HG02885 (cell line): Measurements from ENCODE around the gene SIGLEC11.
"Not testable (repeated sequence)": the region's sequence is repeated elsewhere in the genome, so short reads cannot be mapped to it uniquely, and the experiment has no call there.

Experiments used
- ATAC-seq: cut with Tn5 transposase; IDR thresholded peaks from one replicate; pipeline ENCODE4 v1.9.1; 2021; ENCODE audit warnings: mild to moderate bottlenecking; ENCODE audit not compliant: unreplicated experiment, poor library complexity

Gene SIGLEC11

DNA sequence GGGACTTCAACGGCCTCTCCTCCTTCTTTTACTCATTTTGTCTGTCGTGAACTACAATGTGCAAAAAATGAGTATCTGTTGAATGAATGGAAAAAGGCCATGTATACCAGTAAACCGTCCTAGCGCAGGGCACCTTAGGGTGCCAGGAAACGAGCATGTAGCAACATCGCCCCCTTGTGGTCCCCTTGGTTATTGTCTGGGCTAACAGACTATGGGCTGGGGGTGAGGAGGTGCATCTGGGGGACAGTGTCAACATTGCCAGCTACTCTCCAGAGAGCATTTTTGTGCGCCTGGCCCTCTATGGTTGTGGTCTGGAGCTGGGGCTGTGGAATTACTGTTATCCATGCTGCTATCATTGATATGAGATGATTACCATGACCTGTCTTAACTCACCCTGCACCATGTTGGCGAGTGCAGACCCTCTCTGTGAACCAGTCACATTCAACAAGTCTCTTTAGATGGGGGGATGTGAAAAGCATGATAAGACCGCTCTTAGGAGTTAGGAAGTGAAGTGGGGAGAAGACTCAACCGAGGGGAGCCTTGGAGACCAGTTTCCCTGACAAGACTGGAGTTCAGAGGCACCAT is 22.8 kb upstream of the SIGLEC11 start:
- ATAC-seq = peak; percentile 37

DNA sequence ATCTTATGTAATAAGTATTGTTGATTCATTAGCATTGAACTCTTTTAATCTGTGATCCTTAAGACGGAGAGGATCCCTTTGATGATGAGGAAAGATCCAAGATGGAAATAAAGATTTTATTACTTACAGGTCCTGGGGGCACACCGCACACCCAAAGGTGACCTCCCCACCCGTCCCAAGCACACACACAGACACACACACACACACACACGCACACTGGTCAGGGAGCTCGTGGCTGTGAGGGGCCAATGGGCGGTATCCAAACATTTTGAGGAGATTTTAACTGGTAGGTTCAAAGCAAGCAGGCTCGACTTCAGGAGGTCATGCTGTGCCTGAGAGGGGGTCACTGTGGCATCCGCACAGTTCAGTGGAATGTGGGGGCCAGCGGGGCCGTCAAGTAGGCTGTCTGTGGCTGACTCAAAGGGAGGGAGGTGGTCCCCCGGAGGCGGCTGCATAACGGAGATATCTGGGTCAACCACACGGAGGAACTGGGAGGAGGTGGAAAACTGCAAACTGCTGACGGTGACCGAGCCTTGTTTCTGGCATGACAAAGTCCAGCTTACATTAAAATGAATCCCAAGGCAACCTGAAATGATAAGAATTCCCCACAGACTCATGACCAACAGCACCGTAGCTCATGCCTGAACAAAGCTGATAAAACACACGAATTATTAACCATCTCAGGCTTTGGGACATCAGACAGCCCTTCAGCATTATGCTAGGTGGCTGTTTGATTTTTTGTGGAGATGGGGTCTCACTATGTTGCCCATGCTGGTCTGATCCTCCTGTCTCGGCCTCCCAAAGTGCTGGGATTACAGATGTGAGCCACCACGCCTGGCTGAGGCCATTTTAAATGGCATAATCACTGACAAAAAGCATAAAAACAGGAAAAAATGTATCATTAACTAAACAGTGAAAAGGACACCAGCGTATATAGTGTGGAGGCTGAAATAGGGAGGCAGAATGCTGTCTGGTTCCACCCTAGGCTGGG is 20.9 kb upstream of the SIGLEC11 start:
- ATAC-seq = no peak

DNA sequence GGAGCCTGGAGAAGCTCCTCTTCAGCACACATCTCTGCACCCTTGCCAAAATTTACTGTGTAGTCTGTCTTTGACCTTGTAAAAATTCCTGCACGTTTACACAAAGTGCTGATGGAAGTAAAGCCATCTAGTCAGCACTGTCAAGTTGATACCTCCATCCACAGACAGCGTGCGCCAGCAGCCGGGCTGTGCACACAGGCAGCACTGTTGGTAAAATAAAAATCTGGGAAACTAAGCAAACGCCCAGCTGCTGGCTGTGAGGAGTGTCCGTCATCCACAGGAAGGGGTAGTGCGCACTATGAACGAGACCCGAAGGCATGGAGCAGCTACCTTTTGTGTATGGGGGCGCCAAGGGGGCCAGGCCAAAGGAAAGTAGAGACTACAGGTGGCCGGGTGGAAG is 17.4 kb upstream of the SIGLEC11 start:
- ATAC-seq = no peak

DNA sequence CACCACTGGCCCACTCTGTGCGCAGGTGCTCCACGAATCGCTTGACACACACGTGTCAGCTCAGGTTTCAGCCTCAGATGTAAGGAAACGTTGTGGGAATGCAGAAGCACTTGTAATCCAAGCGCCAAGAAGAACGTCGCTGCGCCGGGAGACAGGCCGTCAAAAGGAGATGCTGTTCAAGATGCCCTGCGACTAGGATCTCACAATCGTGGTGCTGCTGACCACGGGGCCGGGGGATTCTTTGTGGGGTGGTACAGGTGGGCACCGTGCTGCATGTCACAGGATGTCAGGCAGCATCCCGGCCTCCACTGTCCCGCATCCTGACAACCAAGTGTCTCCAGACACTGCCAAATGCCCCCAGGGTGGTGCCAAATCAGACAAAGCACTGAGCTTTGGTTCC is 16.9 kb upstream of the SIGLEC11 start:
- no peak for ATAC-seq

DNA sequence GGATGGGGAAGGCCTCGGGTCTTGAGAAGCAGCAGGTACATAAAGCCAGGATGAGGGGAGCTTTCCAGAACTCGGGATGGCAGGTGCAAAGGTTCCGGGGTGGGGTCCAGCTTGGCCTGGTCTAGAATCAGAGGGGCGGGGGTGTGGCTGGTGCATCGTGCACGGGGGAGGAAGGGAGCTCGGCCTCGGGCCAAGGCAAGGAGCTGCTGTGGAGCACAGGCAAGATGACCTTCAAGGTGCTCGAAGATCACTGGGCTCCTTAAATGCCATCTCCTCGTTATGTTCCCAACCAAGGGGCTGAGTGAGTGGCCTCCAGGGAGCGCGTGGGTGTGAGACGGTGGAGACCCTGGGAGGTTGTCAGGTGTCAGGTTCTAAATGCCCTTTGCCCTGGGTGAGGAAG is 16.1 kb upstream of the SIGLEC11 start:
- ATAC-seq = no peak

DNA sequence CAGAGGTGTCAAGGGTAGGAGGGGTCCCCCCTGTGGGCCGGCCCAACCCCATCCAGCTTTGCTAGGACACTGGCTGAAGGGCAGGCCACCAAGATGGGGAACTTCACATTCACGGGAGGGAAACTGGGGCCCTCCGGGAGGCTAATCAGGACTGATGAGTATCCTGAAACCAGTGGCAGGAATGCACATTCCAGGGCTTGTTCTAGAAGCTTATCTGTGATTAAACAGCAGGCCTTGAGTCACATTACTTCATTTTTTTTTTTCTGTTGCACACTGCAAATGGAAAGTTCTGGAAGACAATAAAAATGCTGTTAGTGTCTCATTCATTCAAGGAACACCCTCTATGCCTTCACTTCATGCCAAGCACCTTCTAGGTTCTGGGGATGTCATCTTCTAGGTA is 15.5 kb upstream of the SIGLEC11 start:
- no peak for ATAC-seq

DNA sequence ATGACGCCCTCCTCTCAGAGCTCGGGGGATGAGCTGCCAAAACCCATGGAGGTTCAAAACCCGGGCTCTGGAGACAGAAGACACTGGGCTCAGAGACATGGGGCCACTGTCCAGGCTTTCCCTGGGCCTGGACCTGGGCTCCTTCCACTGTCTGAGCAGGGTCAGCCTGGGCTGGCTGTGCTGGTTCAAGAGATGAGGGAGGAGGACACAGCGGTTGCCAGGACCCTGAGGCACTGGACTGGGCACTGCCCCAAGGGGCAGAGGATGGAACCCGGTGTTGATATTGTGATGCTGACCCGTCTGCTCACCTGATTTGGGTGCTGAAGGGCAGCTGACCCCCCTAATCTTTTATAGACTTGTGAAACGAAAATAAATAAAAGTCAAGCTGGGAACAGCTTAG is 14.1 kb upstream of the SIGLEC11 start:
- ATAC-seq = no peak

DNA sequence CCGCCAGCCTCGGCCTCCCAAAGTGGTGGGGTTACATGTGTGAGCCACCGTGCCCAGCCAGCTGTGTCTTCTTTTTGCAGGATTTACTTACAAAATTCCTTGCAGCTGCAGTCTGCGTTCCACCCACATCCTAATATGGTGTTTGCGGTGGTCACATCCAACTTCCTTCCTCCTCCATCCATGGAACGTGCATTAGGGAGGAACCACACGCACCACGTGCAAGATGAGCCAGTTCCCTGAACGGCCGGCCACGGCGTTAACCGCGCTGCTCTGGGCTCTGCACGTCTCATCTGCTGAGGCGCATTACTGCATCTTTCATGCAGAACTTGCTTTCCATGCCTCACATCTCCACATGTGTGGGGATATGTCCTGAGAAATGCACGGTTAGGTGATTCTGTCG is 13.0 kb upstream of the SIGLEC11 start:
- no peak for ATAC-seq

DNA sequence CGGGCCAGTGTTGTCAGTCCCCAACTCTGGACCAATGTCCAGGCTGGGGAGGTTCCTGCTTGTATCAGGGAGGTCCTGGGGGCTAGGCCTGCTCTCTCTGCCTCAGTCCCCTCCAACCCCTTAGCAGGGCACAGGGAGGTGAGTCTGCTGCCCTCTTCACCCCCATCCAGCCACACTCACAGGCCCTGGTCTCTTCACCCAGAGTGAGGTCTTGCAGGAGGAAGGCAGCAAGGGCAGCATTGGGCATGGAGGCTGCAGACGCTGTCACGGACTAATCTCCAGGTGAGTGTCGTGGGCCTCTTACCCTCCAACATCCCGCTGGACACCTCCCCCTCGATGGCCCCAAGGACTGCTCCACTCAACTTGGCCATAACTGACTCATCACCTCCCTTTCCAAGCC is 11.9 kb upstream of the SIGLEC11 start:
- ATAC-seq = no peak

DNA sequence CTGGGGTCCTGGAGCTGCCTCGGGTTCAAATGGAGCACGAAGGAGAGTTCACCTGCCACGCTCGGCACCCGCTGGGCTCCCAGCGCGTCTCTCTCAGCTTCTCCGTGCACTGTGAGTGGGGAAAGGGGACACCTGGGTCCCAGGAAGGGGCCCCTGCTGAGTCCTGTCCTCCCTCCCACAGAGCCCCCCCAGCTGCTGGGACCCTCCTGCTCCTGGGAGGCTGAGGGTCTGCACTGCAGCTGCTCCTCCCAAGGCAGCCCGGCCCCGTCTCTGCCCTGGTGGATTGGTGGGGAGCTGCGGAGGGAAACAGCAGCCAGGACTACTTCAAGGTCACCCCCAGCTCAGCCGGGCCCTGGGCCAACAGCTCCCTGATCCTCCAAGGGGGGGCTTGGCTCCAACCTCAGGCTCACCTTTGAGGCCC is 11.0 kb upstream of the SIGLEC11 start:
- no peak for ATAC-seq

DNA sequence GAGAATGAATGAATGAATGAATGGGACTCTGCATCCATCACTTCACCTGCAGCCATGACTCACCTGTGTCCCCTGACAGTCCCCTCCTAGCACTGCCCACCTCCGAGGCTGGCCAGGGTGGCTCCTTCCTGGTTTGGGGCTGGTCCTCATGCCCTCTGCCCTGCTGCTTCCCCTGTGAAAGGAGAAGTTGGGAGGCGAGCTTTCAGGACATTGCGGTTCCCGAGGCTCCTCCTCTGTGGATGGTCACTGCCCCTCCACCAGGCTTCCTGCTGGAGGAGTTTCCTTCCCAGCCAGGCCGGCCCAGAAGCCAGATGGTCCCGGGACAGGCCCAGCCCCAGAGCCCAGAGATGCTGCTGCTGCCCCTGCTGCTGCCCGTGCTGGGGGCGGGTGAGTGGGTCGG is 8.4 kb upstream of the SIGLEC11 start:
- ATAC-seq = not testable (repeated sequence)

DNA sequence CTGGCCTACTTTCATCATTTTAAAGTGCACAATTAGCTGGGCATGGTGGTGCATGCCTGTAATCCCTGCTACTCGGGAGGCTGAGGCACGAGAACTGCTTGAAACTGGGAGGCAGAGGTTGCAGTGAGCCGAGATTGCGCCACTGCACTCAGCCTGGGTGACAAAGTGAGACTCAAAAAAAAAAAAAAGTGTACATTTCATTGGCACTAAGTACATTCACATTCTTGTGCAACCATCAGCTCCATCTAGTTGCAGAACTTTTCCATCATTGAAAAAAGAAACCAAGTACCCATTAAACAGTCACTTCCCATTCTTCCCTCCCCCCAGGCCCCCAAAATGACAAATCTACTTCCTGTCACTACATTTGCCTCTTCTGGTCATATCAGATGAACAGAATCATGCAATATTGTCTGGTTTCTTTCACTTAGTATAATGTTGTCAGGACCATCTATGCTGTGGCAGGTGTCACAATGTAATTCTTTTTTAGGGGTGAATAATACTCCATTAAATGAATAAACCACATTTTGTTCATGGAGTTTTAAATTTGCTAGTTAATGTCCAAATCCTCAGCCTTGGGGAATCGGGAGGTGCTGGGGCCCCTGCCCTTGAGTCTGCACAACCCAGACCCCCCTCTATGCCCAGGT is 7.4 kb upstream of the SIGLEC11 start:
- no peak for ATAC-seq

DNA sequence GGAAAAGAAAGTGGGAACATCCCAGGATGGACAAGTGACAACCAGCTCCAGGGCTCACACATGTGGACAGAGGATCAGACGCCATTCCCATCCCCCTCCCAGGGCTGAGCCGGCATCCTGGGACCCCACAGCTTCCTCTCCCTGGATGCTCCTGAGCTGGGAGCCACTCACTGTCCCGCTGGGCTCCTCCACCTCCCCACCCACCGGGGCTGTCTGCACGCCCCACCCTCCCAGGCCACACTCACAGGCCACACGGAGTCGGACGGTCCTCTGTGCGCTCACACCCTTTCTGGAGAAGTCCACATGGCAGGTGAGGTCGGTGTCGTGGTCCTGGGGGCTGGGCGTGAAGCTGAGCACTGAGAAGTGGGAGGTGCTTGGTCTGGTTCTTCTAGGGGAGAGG is 1.1 kb downstream of the SIGLEC11 start:
- ATAC-seq = not testable (repeated sequence)

DNA sequence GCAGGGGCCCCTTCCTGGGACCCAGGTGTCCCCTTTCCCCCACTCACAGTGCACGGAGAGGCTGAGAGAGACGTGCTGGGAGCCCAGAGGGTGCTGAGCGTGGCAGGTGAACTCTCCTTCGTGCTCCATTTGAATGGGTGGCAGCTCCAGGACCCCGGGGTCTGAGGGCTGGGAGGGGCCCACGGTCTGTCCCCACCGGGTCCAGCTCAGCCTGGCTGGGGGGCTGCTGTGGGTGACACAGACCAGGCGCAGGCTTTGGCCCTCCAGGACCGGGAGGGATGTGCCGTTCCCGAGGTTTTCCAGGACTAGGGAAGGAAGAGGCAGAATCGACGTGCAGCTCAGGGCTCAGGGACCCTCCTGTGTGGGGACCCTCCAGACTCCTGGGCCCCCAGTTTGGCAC is 2.4 kb downstream of the SIGLEC11 start:
- not testable (repeated sequence) for ATAC-seq

DNA sequence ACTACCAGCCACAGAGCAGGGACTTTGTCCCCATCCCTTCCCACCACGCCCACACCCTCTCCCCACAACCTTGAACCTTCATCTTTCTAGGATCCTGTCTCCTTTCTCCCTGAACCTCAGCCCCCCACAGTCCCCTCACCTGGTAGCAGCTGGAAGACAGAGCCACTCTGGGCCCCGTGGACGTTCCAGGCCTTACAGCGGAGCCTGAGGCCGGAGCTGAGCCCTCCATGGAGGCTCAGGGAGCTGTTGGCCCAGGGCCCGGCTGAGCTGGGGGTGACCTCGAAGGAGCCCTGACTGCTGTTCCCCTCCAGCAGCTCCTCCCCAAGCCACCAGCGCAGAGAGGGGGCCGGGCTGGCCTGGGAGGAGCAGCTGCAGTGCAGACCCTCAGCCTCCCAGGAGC is 2.8 kb downstream of the SIGLEC11 start:
- ATAC-seq = not testable (repeated sequence)

DNA sequence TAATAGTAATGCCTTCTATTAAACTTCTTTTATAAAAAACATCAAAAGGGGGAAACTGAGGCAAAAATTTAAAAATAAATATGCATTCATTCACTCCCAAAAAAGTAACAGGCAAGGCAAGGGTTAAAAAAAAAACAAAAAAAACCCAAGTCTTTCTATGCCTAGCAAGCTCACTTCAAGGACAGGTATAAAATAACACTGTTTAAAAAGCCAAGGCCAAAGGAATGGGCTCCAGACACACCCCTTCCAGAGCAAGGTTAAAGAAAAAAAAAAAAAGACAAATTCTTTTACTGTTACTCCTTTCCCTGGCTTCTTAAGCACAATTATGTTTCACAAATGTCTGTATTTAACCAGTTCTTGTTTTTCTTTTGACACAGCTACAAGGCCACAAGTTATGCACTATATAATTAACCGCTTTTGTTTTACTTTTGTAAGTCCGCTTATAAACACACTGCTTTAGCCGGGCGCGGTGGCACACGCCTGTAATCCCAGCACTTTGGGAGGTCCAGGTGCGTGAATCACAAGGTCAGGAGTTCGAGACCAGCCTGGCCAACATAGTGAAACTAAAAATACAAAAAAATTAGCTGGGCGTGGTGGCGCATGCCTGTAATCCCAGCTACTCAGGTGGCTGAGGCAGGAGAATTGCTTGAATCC is 3.6 kb downstream of the SIGLEC11 start:
- no peak for ATAC-seq

DNA sequence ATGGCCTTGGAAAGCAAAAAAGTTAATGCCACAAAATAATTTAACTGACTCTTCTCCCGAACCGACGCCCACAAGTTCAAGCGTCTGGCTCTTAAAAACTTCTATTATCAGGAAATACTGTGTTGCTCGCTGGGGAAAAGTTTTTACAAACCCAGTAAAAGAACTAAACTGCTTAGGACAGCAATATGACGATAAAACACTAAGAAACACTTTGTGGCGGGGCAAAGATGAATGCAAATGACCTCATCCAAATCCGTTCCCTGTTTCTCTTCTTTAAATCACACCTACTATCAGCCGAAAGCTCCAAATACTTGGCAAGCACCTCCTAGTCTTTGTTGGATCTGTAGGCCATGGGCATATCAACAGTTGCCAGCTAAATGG is 4.9 kb downstream of the SIGLEC11 start:
- no peak for ATAC-seq

DNA sequence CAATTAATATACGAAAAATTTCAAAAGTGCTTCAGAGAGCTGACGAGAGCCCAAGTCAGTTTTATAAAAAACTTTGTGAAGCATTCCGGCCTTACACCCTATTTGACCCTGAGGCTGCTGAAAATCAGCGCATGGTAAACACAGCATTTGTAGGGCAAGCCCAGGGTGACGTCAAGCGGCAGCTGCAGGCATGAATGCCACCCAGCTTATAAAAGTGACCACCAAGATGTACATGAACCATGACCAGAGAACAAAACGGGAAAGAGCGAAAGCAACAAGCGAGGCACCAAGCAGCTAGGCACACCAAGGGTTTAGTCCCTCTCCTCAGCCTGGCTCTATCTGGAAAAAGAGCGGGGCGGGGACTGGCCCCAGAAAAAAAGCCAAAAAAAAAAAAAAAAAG is 6.0 kb downstream of the SIGLEC11 start:
- ATAC-seq = no peak

DNA sequence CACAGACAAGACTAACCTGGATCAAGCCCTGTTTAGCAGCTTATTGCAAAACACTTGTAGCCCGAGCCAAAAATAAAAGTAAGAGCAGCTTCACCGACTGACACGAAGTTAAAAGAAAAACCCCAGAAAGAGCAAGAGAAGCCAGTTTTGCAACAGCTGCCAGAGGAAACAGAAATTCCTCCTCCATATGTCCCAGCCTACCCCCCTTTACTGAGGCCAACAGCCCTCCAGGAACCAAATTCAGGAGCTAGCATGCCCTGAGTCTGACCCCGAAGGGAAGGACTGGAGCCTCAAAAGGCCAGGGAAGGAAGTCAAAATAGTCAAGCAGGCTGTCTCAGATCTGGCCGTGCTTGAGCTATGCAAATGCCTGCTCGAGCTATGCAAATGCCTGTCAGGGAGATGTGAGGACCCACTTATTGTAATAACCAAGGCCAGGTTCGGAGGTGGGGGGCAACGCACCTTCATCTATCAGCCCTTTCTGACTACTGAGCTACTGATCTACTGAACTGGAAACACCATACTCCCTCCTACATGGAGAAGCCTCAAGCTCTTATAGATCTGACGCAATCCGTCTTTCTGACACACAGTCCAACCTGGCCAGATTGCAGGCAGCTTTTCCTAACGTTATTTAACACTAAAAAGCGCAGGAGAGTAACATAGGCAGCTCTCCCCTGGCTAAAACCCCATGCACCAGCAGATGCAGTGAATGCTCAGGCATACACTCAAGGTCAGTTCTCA is 6.7 kb downstream of the SIGLEC11 start:
- no peak for ATAC-seq

DNA sequence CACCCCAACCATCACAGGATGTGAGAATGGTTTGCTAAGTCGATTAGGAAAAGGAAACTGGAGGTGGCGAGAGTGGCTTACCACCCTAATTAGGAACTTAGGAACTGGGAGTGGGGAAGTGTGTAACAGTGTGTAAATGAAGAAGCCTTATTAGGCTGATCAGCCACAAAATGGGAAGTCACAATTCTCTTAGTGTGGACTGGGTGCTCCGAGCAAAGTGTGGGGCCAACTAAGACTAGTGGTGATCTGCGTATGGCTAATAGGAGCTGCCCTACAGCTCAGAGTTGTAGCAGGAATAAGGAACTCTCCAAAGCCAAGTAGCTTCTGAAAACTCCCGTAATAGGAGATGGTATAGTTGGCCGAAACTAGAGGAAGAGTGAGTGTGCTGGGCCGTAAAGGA is 7.6 kb downstream of the SIGLEC11 start:
- ATAC-seq = no peak
